IMR-90 (cell line): Measurements from ENCODE around the gene SLC37A3. TPM values are rescaled to one million over a fixed set of nuclear protein-coding genes. Genes with fewer than 3 reads are reported as not detected.

ENCODE experiments used
- ATAC-seq: fragments of 200-7000 bp; cut with Tn5 transposase; 2 replicates; pipeline ENCODE4 v1.9.1; 2020; ENCODE audit warnings: low read depth, mild to moderate bottlenecking, moderate library complexity
- BruUV-seq: library from RNA; stranded (reverse); fragments of 400-500 nt; replicated peaks from 2 replicates; lab custom pipeline; 2021; lab: Mats Ljungman, UMichigan
- CTCF ChIA-PET: fragments of 300-600 bp; formaldehyde crosslinking; extraction: SDS; loops from one replicate; lab custom pipeline; 2021; ENCODE audit warnings: antibody characterized with exemption; lab: Yijun Ruan, JAX
- POLR2A ChIA-PET: fragments of 300-600 bp; sonication (Branson Sonifier 250); formaldehyde crosslinking; loops from one replicate; lab custom pipeline; 2022; ENCODE audit warnings: antibody characterized with exemption; ENCODE audit not compliant: unreplicated experiment; lab: Charles Lee
- DNase-seq: peaks from one replicate; pipeline ENCODE4 v3.0.0; 2013
- H2AFZ ChIP-seq: replicated peaks from 2 replicates; pipeline ENCODE3; 2013; ENCODE audit warnings: low read length, mild to moderate bottlenecking; ENCODE audit not compliant: poor library complexity
- H2AK5ac ChIP-seq: 2 replicates; pipeline ENCODE4 v1.6.1; 2013; ENCODE audit warnings: low read depth, low read length, inconsistent platforms
- H2AK9ac ChIP-seq: replicated peaks from 2 replicates; pipeline ENCODE3; 2013; ENCODE audit warnings: mild to moderate bottlenecking, low read depth, low read length, moderate library complexity; ENCODE audit not compliant: poor library complexity
- H2BK120ac ChIP-seq: 2 replicates; pipeline ENCODE4 v1.6.1; 2013; ENCODE audit warnings: low read depth, low read length, inconsistent platforms
- H2BK15ac ChIP-seq: 3 replicates; pipeline ENCODE4 v1.6.1; 2013; ENCODE audit warnings: low read depth, low read length, inconsistent platforms
- H2BK20ac ChIP-seq: 2 replicates; pipeline ENCODE4 v1.6.1; 2013; ENCODE audit warnings: low read depth, mild to moderate bottlenecking, inconsistent platforms, low read length, moderate library complexity
- H2BK5ac ChIP-seq: 2 replicates; pipeline ENCODE4 v1.6.1; 2013; ENCODE audit warnings: mild to moderate bottlenecking, low read depth, low read length, inconsistent platforms; ENCODE audit not compliant: poor library complexity, severe bottlenecking
- H3K14ac ChIP-seq: replicated peaks from 2 replicates; pipeline ENCODE4 v1.6.1; 2013; ENCODE audit warnings: low read depth, low read length, inconsistent platforms
- H3K18ac ChIP-seq: 2 replicates; pipeline ENCODE4 v1.6.1; 2013; ENCODE audit warnings: low read depth, low read length, control low read depth
- H3K23ac ChIP-seq: 2 replicates; pipeline ENCODE4 v1.6.1; 2013; ENCODE audit warnings: low read depth, low read length, inconsistent platforms
- H3K27ac ChIP-seq: 2 replicates; pipeline ENCODE4 v1.5.1; 2013; ENCODE audit warnings: mild to moderate bottlenecking, control low read depth, low read length; ENCODE audit not compliant: insufficient read depth
- H3K27me3 ChIP-seq: 2 replicates; pipeline ENCODE4 v1.6.1; 2013; ENCODE audit warnings: low read length; ENCODE audit not compliant: control insufficient read depth, insufficient read depth
- H3K36me3 ChIP-seq: 2 replicates; pipeline ENCODE4 v1.6.1; 2013; ENCODE audit warnings: low read length, mixed read lengths; ENCODE audit not compliant: control insufficient read depth, insufficient read depth
- H3K4ac ChIP-seq: 2 replicates; pipeline ENCODE4 v1.6.1; 2013; ENCODE audit warnings: low read depth, low read length, inconsistent platforms
- H3K4me1 ChIP-seq: 2 replicates; pipeline ENCODE4 v1.6.1; 2013; ENCODE audit warnings: low read length, mixed read lengths; ENCODE audit not compliant: control insufficient read depth, insufficient read depth
- H3K4me2 ChIP-seq: 2 replicates; pipeline ENCODE4 v1.6.1; 2013; ENCODE audit warnings: low read depth, mild to moderate bottlenecking, control low read depth, low read length, moderate library complexity
- H3K4me3 ChIP-seq: 2 replicates; pipeline ENCODE4 v1.5.1; 2013; ENCODE audit warnings: low read depth, mild to moderate bottlenecking, control low read depth, low read length, moderate library complexity; ENCODE audit not compliant: insufficient read depth
- H3K56ac ChIP-seq: 2 replicates; pipeline ENCODE4 v1.6.1; 2013; ENCODE audit warnings: low read length, inconsistent platforms; ENCODE audit not compliant: insufficient read depth; ENCODE audit errors: extremely low read depth
- H3K79me1 ChIP-seq, 2 experiments: 2 replicates each; pipeline ENCODE4 v1.6.1; 2013; ENCODE audit warnings: low read length in 2 of 2, inconsistent platforms in 1 of 2, low read depth in 1 of 2
- H3K9ac ChIP-seq: 2 replicates; pipeline ENCODE4 v1.6.1; 2013; ENCODE audit warnings: low read depth, low read length, control low read depth
- H3K9me1 ChIP-seq: 2 replicates; pipeline ENCODE4 v1.6.1; 2013; ENCODE audit warnings: low read length, inconsistent platforms; ENCODE audit not compliant: insufficient read depth
- H3K9me3 ChIP-seq: 2 replicates; pipeline ENCODE4 v1.6.1; 2013; ENCODE audit warnings: low read length; ENCODE audit not compliant: control insufficient read depth, insufficient read depth
- H4K20me1 ChIP-seq: 2 replicates; pipeline ENCODE4 v1.6.1; 2013; ENCODE audit warnings: low read length, inconsistent platforms; ENCODE audit not compliant: insufficient read depth
- H4K5ac ChIP-seq: 2 replicates; pipeline ENCODE4 v1.6.1; 2013; ENCODE audit warnings: mild to moderate bottlenecking, low read depth, low read length, control low read depth
- H4K8ac ChIP-seq, 2 experiments: 2 replicates each; pipeline ENCODE4 v1.6.1; 2013; ENCODE audit warnings: low read depth in 2 of 2, low read length in 2 of 2, control low read depth in 1 of 2, inconsistent platforms in 1 of 2
- H4K91ac ChIP-seq: 2 replicates; pipeline ENCODE4 v1.6.1; 2013; ENCODE audit warnings: low read depth, low read length, inconsistent platforms; ENCODE audit not compliant: insufficient read depth
- BHLHE40 ChIP-seq: fragments of 150-350 bp; IDR thresholded peaks from 2 replicates; pipeline ENCODE4 v1.6.1; 2016; ENCODE audit warnings: mild to moderate bottlenecking, low read depth, low read length
- CEBPB ChIP-seq: IDR thresholded peaks from 2 replicates; pipeline ENCODE4 v1.6.1; 2012; ENCODE audit warnings: low read depth, low read length, improper control_type of control experiment
- CHD1 ChIP-seq: IDR thresholded peaks from 2 replicates; pipeline ENCODE4 v1.6.1; 2012; ENCODE audit warnings: low read depth, low read length, improper control_type of control experiment
- CTCF ChIP-seq: conservative IDR thresholded peaks from 2 replicates; pipeline ENCODE4 v1.5.1; 2012; ENCODE audit warnings: mild to moderate bottlenecking, low read depth, low read length, improper control_type of control experiment
- ELK1 ChIP-seq: fragments of 150-350 bp; IDR thresholded peaks from 2 replicates; pipeline ENCODE4 v1.6.1; 2016; ENCODE audit warnings: low read depth, mild to moderate bottlenecking, low read length, moderate library complexity, borderline replicate concordance
- FOS ChIP-seq: fragments of 150-350 bp; IDR thresholded peaks from 2 replicates; pipeline ENCODE4 v1.6.1; 2016; ENCODE audit warnings: low read depth, low read length
- MAFK ChIP-seq: IDR thresholded peaks from 2 replicates; pipeline ENCODE4 v1.6.1; 2012; ENCODE audit warnings: low read depth, low read length, improper control_type of control experiment
- MAZ ChIP-seq: IDR thresholded peaks from 2 replicates; pipeline ENCODE4 v1.6.1; 2012; ENCODE audit warnings: low read depth, mild to moderate bottlenecking, low read length, improper control_type of control experiment, moderate library complexity, borderline replicate concordance
- MXI1 ChIP-seq: IDR thresholded peaks from 2 replicates; pipeline ENCODE4 v1.6.1; 2012; ENCODE audit warnings: low read depth, mild to moderate bottlenecking, low read length, moderate library complexity, borderline replicate concordance
- NFE2L2 ChIP-seq: fragments of 150-350 bp; IDR thresholded peaks from 2 replicates; pipeline ENCODE4 v1.6.1; 2016; ENCODE audit warnings: low read depth, mild to moderate bottlenecking, low read length
- POLR2A ChIP-seq: IDR thresholded peaks from 2 replicates; pipeline ENCODE4 v1.6.1; 2012; ENCODE audit warnings: mild to moderate bottlenecking, low read depth, low read length
- RAD21 ChIP-seq: IDR thresholded peaks from 2 replicates; pipeline ENCODE4 v1.6.1; 2012; ENCODE audit warnings: low read length, improper control_type of control experiment
- RCOR1 ChIP-seq: IDR thresholded peaks from 2 replicates; pipeline ENCODE4 v1.6.1; 2012; ENCODE audit warnings: mild to moderate bottlenecking, low read length, improper control_type of control experiment; ENCODE audit not compliant: insufficient replicate concordance
- RFX5 ChIP-seq: IDR thresholded peaks from 2 replicates; pipeline ENCODE4 v1.8.0; 2012; ENCODE audit warnings: low read depth, mild to moderate bottlenecking, low read length, moderate library complexity
- SMC3 ChIP-seq: fragments of 150-350 bp; IDR thresholded peaks from 2 replicates; pipeline ENCODE4 v1.6.1; 2016; ENCODE audit warnings: low read depth, mild to moderate bottlenecking, antibody characterized with exemption, low read length, moderate library complexity
- WGBS, 2 experiments: methylation state at CpG; one replicate each; pipeline versions ENCODE4 v1.1.5 to v1.1.7; 2013; ENCODE audit warnings: missing lambda C conversion rate in 2 of 2; ENCODE audit not compliant: insufficient read length in 1 of 2; ENCODE audit errors: extremely low coverage in 2 of 2; 5-methylcytosine and 5-hydroxymethylcytosine counted together
- dilution Hi-C: fragments of 300-500 bp; cut with HindIII; formaldehyde crosslinking; loops from one replicate; pipeline ENCODE4 v1.14.3; 2018; ENCODE audit warnings: low sequenced_read_pairs; ENCODE audit not compliant: unreplicated experiment
- in situ Hi-C: fragments of 300-500 bp; cut with MboI; formaldehyde crosslinking; loops from 3 replicates; pipeline ENCODE4 v1.14.3; 2019; ENCODE audit warnings: low sequenced_read_pairs, inconsistent platforms, mixed read lengths
- intact Hi-C: fragments of 100-400 bp; cut with micrococcal nuclease; formaldehyde crosslinking; loops from 2 replicates; pipeline ENCODE4 v1.10.0; 2022
- polyA plus RNA-seq, 3 experiments: library from polyadenylated mRNA; depleted of rRNA; stranded (reverse); fragments of >200 nt; gene quantifications; 2 replicates each; pipeline ENCODE4 v1.2.3, GENCODE V29; 2012; ENCODE audit warnings: low replicate concordance in 1 of 3
- total RNA-seq: library from RNA; depleted of rRNA; stranded (reverse); fragments of >200 nt; gene quantifications from 2 replicates; pipeline ENCODE4 v1.2.3, GENCODE V29; 2012
- TF ChIP-seq, protein P1 (sequence below): fragments of 150-350 bp; IDR thresholded peaks from 2 replicates; pipeline ENCODE4 v1.6.1; 2017; ENCODE audit warnings: mild to moderate bottlenecking, antibody characterized with exemption, low read length, low read depth

The SLC37A3 gene
- total and polyA plus RNA-seq, 2 of the 4 experiments (the other 2 are of a cell fraction) = 43.2 to 45.3 TPM

- in situ Hi-C loops (no loop called here), dilution Hi-C loops (no loop called here), intact Hi-C loops (no loop called here)
- Histone ChIP-seq H3K27me3 (peaks cover 17% of the 10 kb centered on the region), H3K4me1 (peaks cover 3% of the 10 kb centered on the region), H3K18ac (no peak overlapping the region), H2BK120ac (no peak overlapping the region), H3K4me2 (no peak overlapping the region), H2AK9ac (no peak overlapping the region), H3K36me3 (no peaks in the 10 kb centered on the region), H3K14ac (no peak overlapping the region), H3K79me1 (no peaks in the 10 kb centered on the region), H3K9me1 (no peaks in the 10 kb centered on the region), H3K4me3 (no peak overlapping the region), H2BK20ac (no peak overlapping the region), H2AK5ac (no peak overlapping the region), H4K20me1 (no peaks in the 10 kb centered on the region), H4K5ac (no peak overlapping the region), H4K91ac (no peak overlapping the region), H3K27ac (no peak overlapping the region), H3K4ac (no peak overlapping the region), H2BK5ac (no peak overlapping the region), H2AFZ (no peak overlapping the region), H3K23ac (no peak overlapping the region), H3K56ac (no peak overlapping the region), H3K9ac (no peak overlapping the region), H2BK15ac (no peak overlapping the region), H4K8ac (no peak overlapping the region), H3K9me3 (no peaks in the 10 kb centered on the region)
- WGBS, 2 experiments = 17% methylated on average over 3 of the region's 3 CpGs; no CpG with 5 or more reads in 1 of the 2 experiments
- ATAC-seq (no peak; the same call in 1 of the 2 replicates), DNase-seq (no peak)
- BruUV-seq = no TSS peak
- TF ChIP-seq CTCF = no peak
- TF ChIP-seq RCOR1 = no peak
- TF ChIP-seq BHLHE40 = no peak
- TF ChIP-seq MAZ = no peak
- no peak for TF ChIP-seq FOS
- TF ChIP-seq, protein P1, sequence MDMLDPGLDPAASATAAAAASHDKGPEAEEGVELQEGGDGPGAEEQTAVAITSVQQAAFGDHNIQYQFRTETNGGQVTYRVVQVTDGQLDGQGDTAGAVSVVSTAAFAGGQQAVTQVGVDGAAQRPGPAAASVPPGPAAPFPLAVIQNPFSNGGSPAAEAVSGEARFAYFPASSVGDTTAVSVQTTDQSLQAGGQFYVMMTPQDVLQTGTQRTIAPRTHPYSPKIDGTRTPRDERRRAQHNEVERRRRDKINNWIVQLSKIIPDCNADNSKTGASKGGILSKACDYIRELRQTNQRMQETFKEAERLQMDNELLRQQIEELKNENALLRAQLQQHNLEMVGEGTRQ = no peak
- TF ChIP-seq SMC3 = no peak
- TF ChIP-seq ELK1 = no peak
- TF ChIP-seq CEBPB = no peak
- TF ChIP-seq RFX5 = no peak
- TF ChIP-seq CHD1 = no peak
- no peak for TF ChIP-seq RAD21
- no peak for TF ChIP-seq MXI1
- TF ChIP-seq MAFK = no peak
- no peak for TF ChIP-seq POLR2A
- no peak for TF ChIP-seq NFE2L2
- CTCF ChIA-PET = no interaction called here
- POLR2A ChIA-PET = no interaction called here
Observed at GRCh38 chr7:140404565-140405065, 6.3 kb upstream of the SLC37A3 start.
